Keratinocyte (primary cell): ENCODE data around the gene ATF4. TPM values are rescaled to one million over a fixed set of nuclear protein-coding genes. Genes with fewer than 3 reads are reported as not detected.

Source experiments
- DNase-seq: peaks from one replicate; pipeline ENCODE4 v3.0.0-alpha.2; 2011; ENCODE audit warnings: low read depth, missing footprints, low spot score
- FAIRE-seq: peaks from 2 replicates; lab custom pipeline; 2011; peaks lifted over from hg19 to GRCh38; lab: Jason Lieb, UNC
- H2AFZ ChIP-seq: 2 replicates; pipeline ENCODE4 v1.6.0; 2012; ENCODE audit warnings: low read length, control low read depth, inconsistent platforms; ENCODE audit not compliant: control insufficient read depth
- H3K27ac ChIP-seq: 2 replicates; pipeline ENCODE4 v1.5.1; 2011; ENCODE audit warnings: low read length; ENCODE audit not compliant: control insufficient read depth, insufficient read depth
- H3K27me3 ChIP-seq: 3 replicates; pipeline ENCODE4 v1.6.0; 2011; ENCODE audit warnings: low read length; ENCODE audit not compliant: control insufficient read depth, insufficient read depth; ENCODE audit errors: extremely low read depth
- H3K36me3 ChIP-seq, 2 experiments: 2 replicates in 1 of 2; 3 replicates in 1 of 2; pipeline ENCODE4 v1.5.1; 2011; ENCODE audit warnings: low read length in 2 of 2, mild to moderate bottlenecking in 1 of 2; ENCODE audit not compliant: control insufficient read depth in 2 of 2, insufficient read depth in 2 of 2; ENCODE audit errors: extremely low read depth in 1 of 2
- H3K4me1 ChIP-seq: 3 replicates; pipeline ENCODE4 v1.5.1; 2011; ENCODE audit warnings: low read length; ENCODE audit not compliant: control insufficient read depth, insufficient read depth; ENCODE audit errors: extremely low read depth
- H3K4me2 ChIP-seq: 3 replicates; pipeline ENCODE4 v1.6.0; 2011; ENCODE audit warnings: low read depth, low read length; ENCODE audit not compliant: control insufficient read depth, insufficient read depth; ENCODE audit errors: extremely low read depth
- H3K4me3 ChIP-seq, 3 experiments: fragments of 200-600 bp in 1 of 3; sonication (generic) in 1 of 3; 2 replicates in 2 of 3; 3 replicates in 1 of 3; pipeline ENCODE4 v1.5.1; 2011 to 2016; ENCODE audit warnings: low read length in 3 of 3, mild to moderate bottlenecking in 3 of 3, control low read depth in 2 of 3, inconsistent platforms in 1 of 3, low read depth in 1 of 3, mixed read lengths in 1 of 3, mixed run types in 1 of 3, moderate library complexity in 1 of 3; ENCODE audit not compliant: control insufficient read depth in 2 of 3, insufficient read depth in 2 of 3; ENCODE audit errors: extremely low read depth in 1 of 3
- H3K79me2 ChIP-seq: 2 replicates; pipeline ENCODE4 v1.6.0; 2012; ENCODE audit warnings: low read length; ENCODE audit not compliant: control insufficient read depth, insufficient read depth
- H3K9ac ChIP-seq: 3 replicates; pipeline ENCODE4 v1.6.0; 2011; ENCODE audit warnings: low read length; ENCODE audit not compliant: control insufficient read depth, insufficient read depth; ENCODE audit errors: extremely low read depth
- H3K9me1 ChIP-seq: 3 replicates; pipeline ENCODE4 v1.6.0; 2011; ENCODE audit warnings: low read length; ENCODE audit not compliant: control insufficient read depth, insufficient read depth; ENCODE audit errors: extremely low read depth
- H3K9me3 ChIP-seq: 2 replicates; pipeline ENCODE4 v1.5.1; 2012; ENCODE audit warnings: low read depth, low read length; ENCODE audit not compliant: control insufficient read depth
- H4K20me1 ChIP-seq: 3 replicates; pipeline ENCODE4 v1.6.0; 2011; ENCODE audit warnings: low read length; ENCODE audit not compliant: control insufficient read depth, insufficient read depth; ENCODE audit errors: extremely low read depth
- CTCF ChIP-seq, 3 experiments: IDR thresholded peaks in 1 of 3; conservative IDR thresholded peaks in 1 of 3; optimal IDR thresholded peaks in 1 of 3; 2 replicates in 2 of 3; 3 replicates in 1 of 3; pipeline versions ENCODE3 to v1.5.1; 2011; ENCODE audit warnings: low read length in 3 of 3, mild to moderate bottlenecking in 3 of 3, moderate library complexity in 2 of 3, control low read depth in 1 of 3, inconsistent platforms in 1 of 3; ENCODE audit not compliant: insufficient read depth in 2 of 3; ENCODE audit errors: extremely low read depth in 1 of 3
- EZH2 ChIP-seq: IDR thresholded peaks from one replicate; pipeline ENCODE4 v1.6.1; 2012; ENCODE audit warnings: inconsistent platforms, mild to moderate bottlenecking, low read length, moderate library complexity
- dilution Hi-C: fragments of 300-500 bp; cut with MboI; formaldehyde crosslinking; loops from one replicate; pipeline ENCODE4 v1.7.0; 2020; ENCODE audit warnings: low sequenced_read_pairs; ENCODE audit not compliant: extremely low pct_ligation_motif_present
- polyA plus RNA-seq, 5 experiments: library from polyadenylated mRNA; depleted of rRNA in 3 of 5; stranded (reverse) in 3 of 5; stranded (forward) in 1 of 5; unstranded in 1 of 5; fragments of >200 nt; gene quantifications; 1 replicate in 1 of 5; 2 replicates in 3 of 5; 3 replicates in 1 of 5; pipeline versions ENCODE4 v1.2.1 to v1.2.3, GENCODE V29; 2011 to 2012; ENCODE audit warnings: missing spikeins in 2 of 5, low read depth in 1 of 5, low replicate concordance in 1 of 5

The ATF4 gene
- polyA plus RNA-seq, 1 donor (not counting 4 experiments of a cell fraction or from before 2014, with no cell fraction given): 629 TPM

DNA sequence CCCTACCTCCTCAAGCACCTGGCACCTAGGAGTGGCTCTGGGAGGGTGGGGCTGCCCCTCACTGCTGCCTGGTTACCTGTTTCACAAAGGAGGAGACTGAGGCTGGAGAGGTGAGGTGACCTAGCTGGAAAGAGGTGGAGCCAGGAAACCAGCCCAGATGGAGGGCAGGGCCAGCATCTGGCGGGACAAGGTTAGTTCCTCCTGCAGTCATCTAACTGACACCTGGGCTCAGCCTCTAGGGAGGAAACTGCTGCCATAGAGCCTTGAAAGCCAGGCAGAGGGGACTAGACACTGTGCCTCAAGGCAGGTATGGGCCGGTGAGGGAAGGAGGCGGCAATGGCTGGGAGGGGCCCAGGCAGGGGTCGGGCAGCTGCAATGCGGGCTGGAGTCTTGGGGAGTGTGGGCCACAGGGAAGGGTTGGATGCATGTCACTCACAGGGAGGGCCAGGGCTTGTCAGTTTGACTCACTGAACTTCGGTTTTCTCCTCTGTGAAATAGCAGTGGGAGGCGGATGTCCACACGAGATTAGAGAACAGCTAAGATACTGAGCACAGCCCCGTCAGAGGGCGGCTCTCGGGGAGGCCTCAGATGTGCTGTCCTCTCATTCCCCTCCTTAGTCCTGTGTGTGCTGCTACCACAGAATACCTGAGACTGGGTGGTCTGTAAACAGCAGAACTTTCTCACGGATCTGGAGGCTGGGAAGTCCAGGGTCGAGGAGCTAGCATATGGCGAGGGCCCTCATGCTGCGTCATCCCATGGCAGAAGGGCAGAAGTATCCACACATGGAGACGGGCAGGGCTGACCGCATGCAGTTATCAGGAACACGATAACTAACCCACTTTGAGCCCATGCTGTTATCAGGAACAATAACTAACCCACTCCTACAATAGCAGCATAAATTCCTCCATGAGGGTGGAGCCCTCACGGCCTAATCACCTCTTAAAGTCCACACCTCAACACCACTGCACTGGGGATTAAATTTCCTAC, 47.5 kb upstream of the ATF4 start:
- Histone ChIP-seq H3K9me3 (no peaks in the 10 kb centered on the region), H4K20me1 (peaks cover 2% of the 10 kb centered on the region), H3K4me3 (no peak overlapping the region), H3K4me2 (no peak overlapping the region), H3K36me3 (no peaks in the 10 kb centered on the region), H3K9ac (no peak overlapping the region), H3K27ac (no peak overlapping the region), H3K27me3 (peaks cover 21% of the 10 kb centered on the region), H2AFZ (no peak overlapping the region), H3K79me2 (no peaks in the 10 kb centered on the region), H3K4me1 (peaks cover 6% of the 10 kb centered on the region), H3K9me1 (no peaks in the 10 kb centered on the region)
- FAIRE-seq (no peak), DNase-seq (no peak)
- dilution Hi-C loops: no loop called here
- TF ChIP-seq CTCF (optimal IDR thresholded peaks at IDR 0.05 in 1 of 3, IDR thresholded peaks at IDR 0.05 in 1 of 3, conservative IDR thresholded peaks at IDR 0.05 in 1 of 3; ENCODE audit: extremely low read depth in 1 of 3, insufficient read depth in 2 of 3, low read length in 3 of 3): no peak
- no peak for TF ChIP-seq EZH2

- Histone ChIP-seq H3K4me1 (peaks cover 6% of the 10 kb centered on the region), H3K36me3 (no peaks in the 10 kb centered on the region), H3K27ac (no peak overlapping the region), H3K9me3 (no peaks in the 10 kb centered on the region), H4K20me1 (peaks cover 2% of the 10 kb centered on the region), H3K27me3 (peaks cover 21% of the 10 kb centered on the region), H3K4me2 (no peak overlapping the region), H3K9me1 (no peaks in the 10 kb centered on the region), H2AFZ (no peak overlapping the region), H3K79me2 (no peaks in the 10 kb centered on the region), H3K9ac (no peak overlapping the region), H3K4me3 (no peak overlapping the region)
- DNase-seq (no peak), FAIRE-seq (no peak)
- dilution Hi-C loops: no loop called here
- TF ChIP-seq EZH2 (no peak), CTCF (optimal IDR thresholded peaks at IDR 0.05 in 1 of 3, IDR thresholded peaks at IDR 0.05 in 1 of 3, conservative IDR thresholded peaks at IDR 0.05 in 1 of 3; ENCODE audit: extremely low read depth in 1 of 3, insufficient read depth in 2 of 3, low read length in 3 of 3) (no peak)
Measured at GRCh38 chr22:39473851-39474250, 46.5 kb upstream of the ATF4 start.
